Measurements from ENCODE around the gene NDUFAF7.
"Not testable (repeated sequence)": the region's sequence is repeated elsewhere in the genome, so short reads cannot be mapped to it uniquely, and the experiment has no call there.

NDUFAF7 gene, protein sequence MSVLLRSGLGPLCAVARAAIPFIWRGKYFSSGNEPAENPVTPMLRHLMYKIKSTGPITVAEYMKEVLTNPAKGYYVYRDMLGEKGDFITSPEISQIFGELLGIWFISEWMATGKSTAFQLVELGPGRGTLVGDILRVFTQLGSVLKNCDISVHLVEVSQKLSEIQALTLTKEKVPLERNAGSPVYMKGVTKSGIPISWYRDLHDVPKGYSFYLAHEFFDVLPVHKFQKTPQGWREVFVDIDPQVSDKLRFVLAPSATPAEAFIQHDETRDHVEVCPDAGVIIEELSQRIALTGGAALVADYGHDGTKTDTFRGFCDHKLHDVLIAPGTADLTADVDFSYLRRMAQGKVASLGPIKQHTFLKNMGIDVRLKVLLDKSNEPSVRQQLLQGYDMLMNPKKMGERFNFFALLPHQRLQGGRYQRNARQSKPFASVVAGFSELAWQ

DNA sequence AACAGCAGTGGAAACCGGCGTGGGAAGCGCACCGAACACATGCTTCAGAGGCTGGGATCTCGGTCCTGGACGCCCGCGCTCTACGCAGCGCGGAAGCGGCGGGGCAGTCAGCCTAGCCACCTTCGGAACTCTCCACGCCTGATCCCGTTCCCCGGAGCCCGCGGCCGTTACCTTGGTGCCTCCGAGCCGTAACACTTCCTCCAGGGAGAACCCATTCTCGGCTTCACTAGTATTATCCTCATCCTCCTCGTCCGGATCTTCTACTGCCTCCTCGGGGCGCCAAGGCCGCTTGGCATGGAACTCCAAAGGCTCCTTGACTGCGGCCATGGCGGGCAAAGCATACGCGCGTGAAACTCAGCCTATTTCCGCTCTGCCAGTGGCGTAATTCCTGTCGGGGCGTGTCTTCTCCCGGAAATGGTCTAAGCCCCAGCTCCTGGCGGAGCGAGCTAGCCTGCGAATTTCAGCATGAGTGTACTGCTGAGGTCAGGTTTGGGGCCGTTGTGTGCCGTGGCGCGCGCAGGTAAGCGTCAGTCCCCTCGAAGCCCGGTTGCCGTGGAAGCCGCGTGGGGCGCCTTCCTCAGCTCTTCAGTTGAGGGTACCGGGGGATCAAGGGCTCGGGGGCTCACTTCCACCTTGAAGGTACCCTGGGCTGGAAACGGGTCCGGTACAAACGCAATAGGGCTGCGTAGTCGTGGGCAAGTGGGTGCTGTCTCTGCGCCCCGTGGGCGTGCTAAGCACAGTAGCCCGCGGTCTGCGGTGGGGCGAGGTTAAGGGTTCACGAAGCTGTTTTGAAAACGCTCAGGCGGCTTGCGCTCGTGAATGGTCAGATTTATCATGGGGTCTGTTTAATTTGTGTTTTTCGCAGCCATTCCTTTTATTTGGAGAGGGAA is at the start of gene NDUFAF7, which contains the start of gene CEBPZ:
Gene NDUFAF7, plus strand, starts transcription at position 418 of the 890 bp plus-strand sequence. Its CDS starts 48 bp downstream, at position 466.
Gene CEBPZ, minus strand, starts transcription at position 356 of the 890 bp plus-strand sequence. Its CDS starts 29 bp downstream, at position 327.
- DNase-seq: peak; percentile 94

DNA sequence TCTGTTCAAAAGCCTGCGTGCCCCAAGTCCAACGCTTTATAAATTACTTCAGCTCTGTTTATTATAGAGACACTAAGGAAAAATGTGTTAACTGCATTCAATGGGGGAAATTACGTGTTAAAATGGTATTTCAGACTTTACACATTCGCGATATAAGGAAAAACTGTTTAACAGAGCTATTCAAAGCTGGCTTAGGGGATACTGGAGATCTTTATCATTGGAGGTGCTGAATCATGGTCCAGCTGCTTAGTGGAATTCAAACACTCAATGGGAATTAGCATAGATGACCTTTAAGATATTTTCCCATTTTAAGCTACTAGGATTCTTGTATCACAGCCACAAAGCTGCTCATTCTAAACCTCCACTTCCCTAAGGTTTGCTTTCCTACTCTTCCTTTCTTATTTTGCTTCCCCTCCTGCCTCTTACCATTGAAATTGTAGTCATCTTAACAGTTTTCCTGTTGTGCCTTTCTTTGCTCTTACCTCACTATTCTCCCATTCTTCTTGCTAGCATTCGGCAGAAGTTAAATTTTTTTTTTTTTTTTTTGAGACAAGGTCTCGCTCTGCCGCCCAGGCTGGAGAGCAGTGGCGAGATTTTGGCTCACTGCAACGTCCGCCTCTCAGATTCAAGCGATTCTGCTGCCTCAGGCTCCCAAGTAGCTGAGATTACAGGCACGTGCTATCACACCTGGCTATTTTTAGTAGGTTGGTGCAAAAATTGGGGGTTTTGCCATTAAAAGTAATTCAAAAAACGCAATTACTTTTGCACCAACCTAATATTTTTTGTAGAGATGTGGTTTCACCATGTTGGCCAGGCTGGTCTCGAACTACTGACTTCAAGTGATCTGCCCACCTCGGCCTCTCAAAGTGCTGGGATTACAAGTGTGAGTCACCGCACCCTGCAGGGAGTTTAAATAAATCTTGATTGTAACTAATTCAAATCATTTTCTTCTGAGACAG is 49.5 kb upstream of the NDUFAF7 start:
- DNase-seq: no peak

DNA sequence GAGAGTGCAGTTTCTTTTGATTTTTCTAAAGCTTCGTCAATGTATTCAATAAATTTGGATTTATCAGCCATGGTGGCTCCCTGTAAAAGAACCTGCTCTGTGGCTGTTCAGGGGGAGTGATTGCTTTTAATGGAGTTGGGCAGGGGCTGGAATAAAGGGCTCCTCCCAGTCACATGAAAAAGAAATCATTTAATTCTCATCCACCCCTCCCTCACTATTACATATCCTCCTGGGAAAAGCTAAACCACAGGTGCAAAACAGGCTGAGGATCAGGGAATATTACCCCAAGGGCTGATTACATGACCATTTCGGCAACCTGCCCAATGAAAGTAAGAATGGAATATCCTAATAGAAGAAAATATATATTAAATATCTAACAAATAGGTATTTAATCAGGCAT is 42.9 kb upstream of the NDUFAF7 start, which contains the start of gene SULT6B1:
Gene SULT6B1, minus strand, starts transcription at position 101 of the 400 bp plus-strand sequence. Its CDS starts 30 bp downstream, at position 71.
- no peak for DNase-seq

DNA sequence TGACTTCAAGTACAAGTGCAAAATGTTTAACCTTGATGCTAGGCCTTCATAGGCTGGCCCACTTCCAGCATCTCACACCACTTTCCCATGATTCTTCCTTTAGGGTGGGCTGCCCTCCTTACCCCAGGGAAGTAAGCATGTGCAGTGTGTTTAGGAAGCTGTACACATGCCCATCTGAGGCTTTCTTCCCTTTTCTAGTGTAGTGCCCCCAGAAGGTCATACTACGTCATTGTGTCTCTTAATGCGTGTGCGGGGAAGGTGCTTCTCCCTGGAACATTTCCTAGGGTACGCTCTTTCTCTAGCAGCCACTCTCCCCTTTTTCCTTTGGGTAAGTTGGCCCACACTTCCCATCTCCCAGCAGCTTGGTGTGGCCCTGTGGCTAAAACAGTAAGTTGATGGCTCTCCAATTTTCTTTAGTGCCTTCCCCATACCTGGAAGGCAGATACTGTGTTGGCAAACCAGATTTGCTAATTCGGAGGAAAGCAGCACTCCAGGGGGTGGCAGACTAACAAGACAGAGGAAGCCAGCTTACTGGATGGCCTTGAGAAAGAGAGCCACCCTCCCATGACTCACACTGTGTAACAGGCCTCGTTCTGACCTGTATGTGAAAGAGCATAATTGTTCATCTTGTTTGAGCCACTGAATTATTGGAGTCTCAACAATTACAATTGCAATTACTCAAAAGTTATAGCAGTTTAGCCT is 41.9 kb upstream of the NDUFAF7 start:
- peak; percentile 15 for DNase-seq

DNA sequence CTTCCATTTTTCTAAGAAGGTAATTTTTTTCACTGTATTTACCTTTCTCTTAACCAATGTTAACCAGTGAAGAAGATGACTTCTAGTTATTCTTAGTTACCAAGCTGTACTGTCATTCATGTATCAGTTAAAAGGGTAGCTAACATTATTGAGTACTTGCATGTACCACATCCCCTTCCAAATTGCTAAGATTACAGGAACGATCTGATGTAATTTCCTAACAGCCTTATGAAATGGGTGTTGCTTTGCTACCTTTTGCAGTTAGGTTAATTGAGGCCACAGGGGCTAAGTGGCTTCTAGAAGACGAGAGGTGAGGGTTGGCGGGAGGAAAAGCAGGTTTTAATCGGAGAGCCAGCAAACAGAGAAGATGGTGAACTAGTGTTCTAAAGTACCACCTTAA is 41.2 kb upstream of the NDUFAF7 start:
- no peak for DNase-seq

DNA sequence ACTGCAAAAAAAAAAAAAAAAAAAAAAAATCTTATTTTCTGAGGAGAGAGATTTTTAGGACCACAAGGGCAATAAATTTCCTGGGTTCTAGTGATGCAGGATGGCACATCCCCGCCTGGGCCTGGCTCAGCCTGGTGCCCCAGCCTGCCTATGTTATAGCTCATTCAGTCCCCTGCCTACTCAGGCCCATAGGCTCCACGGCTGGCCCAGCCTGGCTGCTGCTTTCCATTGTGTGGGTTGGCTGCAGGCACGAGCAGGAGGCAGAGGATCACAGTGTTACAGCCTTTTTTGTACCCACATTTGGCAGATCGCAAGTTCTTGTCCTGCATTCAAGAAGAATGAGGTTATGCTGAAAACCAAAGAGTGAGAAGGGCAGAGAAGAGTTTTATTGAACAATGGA is 40.2 kb upstream of the NDUFAF7 start:
- DNase-seq: no peak

DNA sequence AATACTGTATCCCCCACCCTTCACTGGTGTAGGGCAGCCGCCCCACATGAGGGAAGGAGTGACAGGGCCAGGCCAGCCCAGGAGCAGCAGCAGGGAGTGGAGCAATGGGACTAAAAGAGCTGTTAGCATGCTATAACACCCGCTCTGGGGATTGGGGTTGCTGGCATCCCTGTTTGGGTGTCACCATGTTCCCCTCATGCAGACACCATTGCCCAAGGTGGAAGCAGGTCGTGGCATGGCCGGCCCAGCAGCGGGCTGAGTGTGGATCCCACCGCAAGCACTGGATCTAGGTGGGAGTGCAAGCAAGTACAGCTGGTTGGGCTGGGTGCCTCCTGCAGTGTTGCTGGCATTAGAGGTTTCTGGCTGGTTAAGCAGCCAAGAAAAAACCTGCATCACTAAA is 39.7 kb upstream of the NDUFAF7 start:
- DNase-seq: no peak

DNA sequence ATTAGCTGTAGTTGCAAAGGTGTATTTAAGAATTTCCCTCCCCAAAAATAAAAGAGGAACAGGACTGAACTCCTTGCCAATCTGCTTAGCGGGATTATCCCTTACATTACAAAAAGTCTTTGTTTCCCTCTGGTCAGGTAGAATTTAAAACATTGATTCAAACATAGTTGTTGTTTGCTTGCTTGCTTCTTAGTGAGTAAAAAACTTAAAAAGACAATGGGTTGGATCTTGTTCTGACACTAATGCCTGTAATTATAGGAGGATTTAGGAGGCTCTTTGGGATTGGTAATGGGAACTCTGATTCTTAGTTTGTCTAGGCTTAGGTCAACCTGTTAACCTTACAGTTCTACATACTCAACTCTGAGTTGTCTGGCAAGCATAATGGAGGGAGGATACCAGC is 38.9 kb upstream of the NDUFAF7 start:
- DNase-seq: no peak

DNA sequence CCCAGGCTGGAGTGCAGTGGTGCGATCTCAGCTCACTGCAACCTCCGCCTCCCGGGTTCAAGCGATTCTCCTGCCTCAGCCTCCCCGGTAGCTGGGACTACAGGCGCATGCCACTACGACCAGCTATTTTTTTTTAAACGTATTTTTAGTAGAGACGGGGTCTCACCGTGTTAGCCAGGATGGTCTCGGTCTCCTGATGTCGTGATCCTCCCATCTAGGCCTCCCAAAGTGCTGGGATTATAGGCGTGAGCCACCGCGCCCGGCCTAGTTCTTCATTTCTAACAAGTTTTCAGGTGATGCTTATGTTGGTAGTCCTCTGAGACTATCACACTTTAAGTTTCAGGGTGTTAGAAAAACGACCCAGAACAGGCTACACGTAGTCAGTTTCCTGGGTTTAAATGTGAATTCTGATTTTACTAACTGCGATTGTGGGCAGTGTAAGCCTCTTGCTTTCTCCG is 35.6 kb upstream of the NDUFAF7 start:
- not testable (repeated sequence) for DNase-seq

DNA sequence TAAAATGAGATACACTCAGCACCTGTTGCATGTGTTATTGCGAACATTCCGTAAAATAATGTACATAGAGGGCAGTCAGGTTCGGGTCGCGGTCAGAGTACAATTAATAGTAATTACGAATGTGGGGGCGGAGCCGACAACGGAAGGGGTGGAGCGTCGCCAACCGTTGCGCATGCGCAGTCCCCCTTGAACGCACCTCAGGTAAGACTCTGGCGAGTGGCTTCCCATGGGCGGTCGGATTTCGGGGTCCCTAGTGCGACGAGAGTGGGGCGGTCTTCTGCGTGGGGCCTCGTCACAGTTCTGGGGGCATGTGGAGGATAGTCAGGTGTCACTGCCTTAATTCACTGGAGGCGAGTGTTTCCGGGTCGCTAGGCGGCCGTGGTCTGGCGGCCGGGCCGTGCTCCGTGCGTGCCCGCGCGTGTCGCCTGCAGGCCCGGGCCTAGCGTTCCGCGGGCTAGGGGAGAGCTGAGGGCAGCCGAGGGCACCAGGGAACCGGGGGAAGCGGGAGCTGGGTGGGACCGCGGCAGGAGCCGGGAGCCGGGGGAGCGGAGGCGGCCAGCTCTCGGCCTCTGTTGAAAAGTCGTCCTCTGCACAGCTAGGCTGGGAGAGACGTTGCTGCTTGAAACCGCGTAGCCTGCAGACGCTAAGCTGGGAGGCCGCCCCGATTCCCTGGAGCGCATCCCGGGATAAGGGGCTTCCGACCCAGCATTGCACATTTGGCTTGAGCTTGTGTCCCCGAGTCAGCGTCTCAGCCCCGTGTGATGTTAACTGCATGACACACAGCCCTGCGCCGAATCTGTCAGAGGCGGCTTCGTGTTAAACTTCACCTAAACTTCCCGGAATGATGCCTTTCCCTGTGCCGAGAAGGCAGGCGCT is 34.9 kb upstream of the NDUFAF7 start, which contains the start of gene CEBPZOS:
Gene CEBPZOS, plus strand, starts transcription at position 177 of the 876 bp plus-strand sequence. CDS start 3,209 bp downstream, outside the sequence.
- peak; percentile 93 for DNase-seq

DNA sequence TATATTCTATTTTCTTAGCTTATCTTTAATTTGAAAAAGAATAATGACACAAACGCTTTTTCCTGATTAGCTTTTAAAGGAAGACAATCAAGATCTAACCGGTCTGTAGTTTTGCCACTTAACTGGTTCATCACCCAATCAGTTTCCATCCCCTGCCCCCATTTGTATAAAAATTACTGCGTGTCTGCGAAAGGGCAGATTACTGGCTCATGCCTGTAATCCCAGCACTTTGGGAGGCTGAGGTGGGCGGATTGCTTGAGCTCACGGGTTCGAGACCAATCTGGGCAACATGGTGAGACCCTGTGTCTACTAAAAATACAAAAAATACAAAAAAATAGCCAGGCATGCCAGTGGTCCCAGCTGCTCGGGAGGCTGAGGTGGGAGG is 32.8 kb upstream of the NDUFAF7 start:
- DNase-seq: no peak

DNA sequence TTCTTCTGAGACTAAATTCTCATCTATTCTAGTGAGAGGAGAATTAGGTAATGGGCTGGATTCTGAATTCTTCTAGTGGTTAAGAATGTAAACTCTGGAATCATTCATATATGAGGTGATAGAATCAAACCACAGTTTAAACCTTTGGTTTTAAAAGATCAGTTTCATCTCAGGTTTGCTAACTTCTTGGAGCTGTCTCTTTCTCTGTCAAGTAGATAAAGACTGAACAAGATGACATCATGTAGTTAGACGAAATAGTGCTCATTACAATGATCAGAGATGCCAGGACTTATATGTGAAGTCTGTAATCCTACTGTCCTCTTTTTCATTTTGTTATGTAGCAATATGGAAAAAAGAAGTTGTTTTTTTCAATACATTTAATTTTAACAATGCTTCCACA is 30.2 kb upstream of the NDUFAF7 start:
- DNase-seq: no peak

DNA sequence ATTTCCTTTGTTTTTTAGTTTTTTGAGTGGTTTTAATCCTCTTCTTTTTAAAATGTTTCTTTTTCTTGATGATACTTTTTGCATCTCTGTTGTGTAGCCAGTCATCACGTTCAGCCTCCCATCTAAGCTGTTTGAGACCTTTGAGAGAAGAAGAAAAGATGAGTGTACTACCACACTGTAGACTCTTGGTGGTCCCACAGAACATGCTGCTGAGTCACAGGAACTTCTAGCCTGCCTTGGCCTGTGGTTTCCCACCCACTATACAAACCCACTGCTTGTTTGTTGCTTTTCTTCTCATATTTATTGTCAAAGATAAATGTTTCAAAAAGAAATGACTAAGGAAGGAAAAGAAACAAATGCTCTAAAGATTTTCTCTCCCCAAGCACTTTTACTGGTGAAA is 29.7 kb upstream of the NDUFAF7 start:
- peak; percentile 32 for DNase-seq

DNA sequence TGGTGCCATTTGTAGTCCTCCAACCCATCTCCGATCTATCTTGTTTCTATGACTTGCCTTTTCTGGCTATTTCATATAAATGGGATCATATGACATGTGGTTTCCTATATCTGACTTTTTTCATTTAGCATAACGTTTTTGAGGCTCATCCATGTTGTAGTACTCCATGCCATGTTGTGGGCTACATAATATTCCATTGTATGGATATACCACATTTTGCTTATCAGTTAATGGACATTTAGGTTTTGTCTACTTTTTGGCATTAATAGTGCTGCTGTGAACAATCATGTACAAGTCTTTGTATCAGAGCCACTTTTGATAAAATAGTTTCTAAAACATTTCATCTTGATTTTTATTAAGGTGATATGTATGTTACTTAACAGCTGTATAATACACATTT is 27.8 kb upstream of the NDUFAF7 start:
- DNase-seq: no peak

DNA sequence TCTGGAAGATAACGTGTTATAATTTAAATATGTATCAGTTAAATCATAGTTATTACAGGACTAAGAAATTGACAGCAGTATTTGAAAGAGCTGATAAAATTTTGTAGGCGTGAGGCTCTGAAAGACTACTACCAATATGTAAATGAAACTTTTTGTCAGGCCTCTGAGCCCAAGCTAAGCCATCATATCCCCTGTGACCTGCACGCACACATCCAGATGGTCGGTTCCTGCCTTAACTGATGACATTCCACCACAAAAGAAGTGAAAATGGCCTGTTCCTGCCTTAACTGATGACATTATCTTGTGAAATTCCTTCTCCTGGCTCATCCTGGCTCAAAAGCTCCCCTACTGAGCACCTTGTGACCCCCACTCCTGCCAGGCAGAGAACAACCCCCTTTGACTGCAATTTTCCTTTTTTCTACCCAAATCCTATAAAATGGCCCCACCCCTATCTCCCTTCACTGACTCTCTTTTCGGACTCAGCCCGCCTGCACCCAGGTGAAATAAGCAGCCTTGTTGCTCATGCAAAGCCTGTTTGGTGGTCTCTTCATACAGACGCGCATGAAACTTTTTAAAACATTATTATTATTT is 26.3 kb upstream of the NDUFAF7 start:
- not testable (repeated sequence) for DNase-seq

DNA sequence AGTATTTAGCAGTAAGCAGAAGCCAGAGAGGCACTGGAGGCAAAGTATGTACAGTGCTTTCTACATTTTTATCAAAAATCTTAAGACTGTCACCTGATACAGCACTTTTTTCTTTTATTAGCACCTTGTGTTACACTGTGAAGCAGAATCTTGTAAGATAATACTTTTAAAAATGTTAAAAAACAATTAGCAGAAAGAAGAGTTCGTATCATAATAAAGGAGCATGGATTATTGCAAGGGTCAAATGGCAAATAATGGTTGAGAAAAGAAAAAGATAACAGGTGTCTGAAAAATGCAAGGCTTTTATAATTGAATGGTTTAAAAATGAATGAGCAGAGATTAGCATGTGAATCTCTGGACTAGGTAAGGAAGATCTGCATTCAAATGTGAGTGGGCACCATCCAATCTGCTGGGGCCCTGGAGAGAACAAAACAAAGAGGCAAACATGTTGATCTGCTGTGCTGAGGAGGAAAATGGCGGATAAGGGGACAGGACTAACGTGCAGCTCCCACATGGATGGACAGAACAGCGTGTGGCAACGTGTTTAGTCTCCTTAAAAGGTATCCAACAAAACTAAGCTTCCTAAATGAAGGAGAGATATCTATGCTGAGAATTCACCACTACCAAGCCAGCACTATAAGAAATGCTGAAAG is 25.6 kb upstream of the NDUFAF7 start:
- DNase-seq: no peak

DNA sequence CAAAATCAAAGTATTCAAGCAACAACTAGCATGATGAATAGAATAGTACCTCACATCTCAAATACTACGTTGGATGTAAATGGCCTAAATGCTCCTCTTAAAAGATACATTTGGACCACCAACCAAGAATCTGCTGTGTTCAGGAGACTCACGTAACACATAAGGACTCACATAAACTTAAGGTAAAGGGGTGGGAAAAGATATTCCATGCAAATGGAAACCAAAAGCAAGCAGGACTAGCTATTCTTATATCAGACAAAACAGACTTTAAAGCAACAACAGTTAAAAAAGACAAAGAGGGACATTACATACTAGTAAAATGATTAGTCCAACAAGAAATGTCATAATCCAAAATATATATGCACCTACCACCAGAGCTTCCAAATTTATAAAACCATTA is 24.7 kb upstream of the NDUFAF7 start:
- not testable (repeated sequence) for DNase-seq

DNA sequence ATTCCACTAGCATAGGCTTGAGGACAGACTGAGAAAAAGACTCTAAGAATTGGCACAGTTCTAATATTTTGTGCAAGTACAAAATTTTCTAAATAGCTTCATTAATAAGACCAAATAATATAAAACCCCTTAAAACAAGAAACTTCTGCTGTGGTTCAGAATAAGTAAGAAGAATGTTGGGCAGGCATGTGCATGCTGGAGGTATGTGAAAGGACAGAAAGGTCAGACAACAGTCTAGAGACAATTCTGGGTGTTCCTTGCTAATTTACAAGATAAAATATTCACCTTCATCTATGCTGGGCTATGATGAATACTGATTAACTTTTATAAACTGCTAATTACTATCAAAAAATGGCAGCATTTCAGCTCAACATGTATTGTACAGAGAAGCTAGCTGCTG is 20.2 kb upstream of the NDUFAF7 start:
- no peak for DNase-seq

DNA sequence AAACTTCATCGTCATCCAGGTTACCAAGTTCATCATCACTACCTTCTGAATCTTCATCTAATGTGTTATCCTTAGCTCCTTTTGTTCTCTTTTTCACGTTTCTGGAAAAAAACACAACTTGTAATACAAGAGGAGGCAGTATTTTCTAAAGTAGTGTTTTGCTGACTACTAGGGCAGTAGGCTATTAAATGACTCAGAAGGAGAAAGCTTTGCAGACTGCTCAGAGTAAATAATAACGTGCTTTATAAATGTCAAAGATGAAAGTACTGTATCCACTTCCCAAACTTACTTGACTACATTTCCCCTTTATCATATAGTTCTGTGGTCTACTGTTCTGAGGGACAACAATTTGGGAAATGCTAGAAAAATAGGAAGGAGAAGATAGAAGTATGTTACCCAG is 19.5 kb upstream of the NDUFAF7 start:
- DNase-seq: no peak

Measured in activated CD4-positive, alpha-beta T cell treated with anti-CD3 and anti-CD28 coated beads, Interleukin-2, Interleukin-6, amounts not matched to agents 100 ng/mL and 50 ng/mL, durations not matched to agents 16 hours and 8 hours (primary cell).